Ascending aorta (tissue), 2 donors: ENCODE measurements around the gene NLGN3. TPM values are rescaled to one million over a fixed set of nuclear protein-coding genes. Genes with fewer than 3 reads are reported as not detected.

Experiments used
- DNase-seq, 2 donors: peaks; one replicate each; pipeline ENCODE4 v3.0.0-alpha.2; 2019; ENCODE audit warnings: low spot score in 2 of 2
- H3K27ac ChIP-seq, 2 donors: fragments of 200-600 bp; sonication (generic); one replicate each; pipeline ENCODE4 v1.5.1; 2016 to 2017; ENCODE audit warnings: mild to moderate bottlenecking in 1 of 2
- H3K27me3 ChIP-seq: fragments of 200-600 bp; sonication (generic); one replicate; pipeline ENCODE4 v1.5.1; 2017
- H3K36me3 ChIP-seq, 2 donors: fragments of 200-600 bp; sonication (generic); one replicate each; pipeline ENCODE4 v1.5.1; 2016
- H3K4me1 ChIP-seq, 2 donors: fragments of 200-600 bp; sonication (generic); one replicate each; pipeline ENCODE4 v1.5.1; 2016 to 2017; ENCODE audit warnings: mild to moderate bottlenecking in 1 of 2
- H3K4me3 ChIP-seq, 2 donors: fragments of 200-600 bp; sonication (generic); one replicate each; pipeline ENCODE4 v1.5.1; 2016 to 2017; ENCODE audit warnings: mild to moderate bottlenecking in 1 of 2
- H3K9me3 ChIP-seq, 2 donors: fragments of 200-600 bp; sonication (generic); one replicate each; pipeline ENCODE4 v1.5.1; 2016
- intact Hi-C: fragments of 100-400 bp; cut with DNase I; formaldehyde crosslinking; loops from one replicate; pipeline ENCODE4 v1.15.1; 2023
- total RNA-seq: library from RNA; depleted of rRNA; stranded (reverse); fragments of >200 nt; gene quantifications from one replicate; pipeline ENCODE4 v1.1.0, GENCODE V29; 2016
- TF ChIP-seq, protein P1 (sequence below), 3 experiments: fragments of 200-600 bp in 2 of 3; fragments of 450-650 bp in 1 of 3; sonication (generic) in 2 of 3; IDR thresholded peaks; one replicate each; pipeline ENCODE4 v1.5.1; 2016 to 2019; ENCODE audit warnings: antibody characterized with exemption in 3 of 3, mild to moderate bottlenecking in 1 of 3, moderate library complexity in 1 of 3

Gene NLGN3
- total RNA-seq, 1 donor from 2014 or later = 0.21 TPM

DNA sequence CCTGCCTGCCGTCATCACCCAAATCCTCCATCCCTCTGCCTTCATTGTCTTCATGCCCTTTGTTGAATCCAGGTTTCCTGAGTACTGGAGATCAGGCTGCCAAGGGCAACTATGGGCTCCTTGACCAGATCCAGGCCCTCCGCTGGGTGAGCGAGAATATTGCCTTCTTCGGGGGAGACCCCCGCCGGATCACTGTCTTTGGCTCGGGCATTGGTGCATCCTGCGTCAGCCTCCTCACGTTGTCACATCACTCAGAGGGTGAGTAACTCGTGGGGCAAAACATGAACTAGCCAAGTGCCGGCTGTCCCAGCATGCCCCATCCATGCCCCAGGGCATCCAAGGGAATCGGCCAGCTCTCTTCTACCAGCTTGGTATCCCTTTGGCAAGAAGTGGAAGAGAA is 19.4 kb downstream of the NLGN3 start:
- H3K27ac ChIP-seq = no peak overlapping the region
- TF ChIP-seq, protein P1, sequence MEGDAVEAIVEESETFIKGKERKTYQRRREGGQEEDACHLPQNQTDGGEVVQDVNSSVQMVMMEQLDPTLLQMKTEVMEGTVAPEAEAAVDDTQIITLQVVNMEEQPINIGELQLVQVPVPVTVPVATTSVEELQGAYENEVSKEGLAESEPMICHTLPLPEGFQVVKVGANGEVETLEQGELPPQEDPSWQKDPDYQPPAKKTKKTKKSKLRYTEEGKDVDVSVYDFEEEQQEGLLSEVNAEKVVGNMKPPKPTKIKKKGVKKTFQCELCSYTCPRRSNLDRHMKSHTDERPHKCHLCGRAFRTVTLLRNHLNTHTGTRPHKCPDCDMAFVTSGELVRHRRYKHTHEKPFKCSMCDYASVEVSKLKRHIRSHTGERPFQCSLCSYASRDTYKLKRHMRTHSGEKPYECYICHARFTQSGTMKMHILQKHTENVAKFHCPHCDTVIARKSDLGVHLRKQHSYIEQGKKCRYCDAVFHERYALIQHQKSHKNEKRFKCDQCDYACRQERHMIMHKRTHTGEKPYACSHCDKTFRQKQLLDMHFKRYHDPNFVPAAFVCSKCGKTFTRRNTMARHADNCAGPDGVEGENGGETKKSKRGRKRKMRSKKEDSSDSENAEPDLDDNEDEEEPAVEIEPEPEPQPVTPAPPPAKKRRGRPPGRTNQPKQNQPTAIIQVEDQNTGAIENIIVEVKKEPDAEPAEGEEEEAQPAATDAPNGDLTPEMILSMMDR (IDR thresholded peaks at IDR 0.05) = no peak
- intact Hi-C loops = no loop called here

DNA sequence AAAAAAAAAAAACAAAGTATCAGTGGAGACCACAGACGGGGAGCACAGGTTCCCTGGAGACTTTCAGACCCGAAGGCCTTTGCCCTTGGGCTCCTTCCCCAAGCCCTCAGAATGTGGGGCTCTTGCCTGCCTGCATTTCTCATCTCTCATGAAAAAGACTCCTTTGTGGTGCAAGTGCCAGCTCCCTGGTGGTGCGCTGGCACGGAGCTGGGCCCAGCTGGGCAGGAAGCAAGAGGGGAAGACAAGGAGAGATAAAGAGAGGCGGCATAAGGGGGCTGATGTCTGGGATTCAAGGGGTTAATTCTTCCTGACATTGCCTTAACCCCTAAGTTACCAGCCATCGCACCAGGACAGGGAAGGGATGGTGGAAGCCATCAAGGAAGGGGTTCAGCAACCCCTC is 21.8 kb downstream of the NLGN3 start:
- Histone ChIP-seq H3K9me3 (no peaks in the 10 kb centered on the region), H3K4me1 (no peaks in the 10 kb centered on the region), H3K36me3 (no peaks in the 10 kb centered on the region), H3K27ac (no peak overlapping the region), H3K4me3 (no peak overlapping the region), H3K27me3 (no peaks in the 10 kb centered on the region)
- intact Hi-C loops = no loop called here
- no peak for DNase-seq
- TF ChIP-seq, protein P1 (IDR thresholded peaks at IDR 0.05) = no peak

More for the DNA sequence above, 19.4 kb downstream of the NLGN3 start:
- Histone ChIP-seq H3K36me3 (no peaks in the 10 kb centered on the region), H3K4me3 (no peak overlapping the region), H3K9me3 (no peaks in the 10 kb centered on the region), H3K4me1 (no peaks in the 10 kb centered on the region), H3K27me3 (no peaks in the 10 kb centered on the region)
- no peak for DNase-seq

DNA sequence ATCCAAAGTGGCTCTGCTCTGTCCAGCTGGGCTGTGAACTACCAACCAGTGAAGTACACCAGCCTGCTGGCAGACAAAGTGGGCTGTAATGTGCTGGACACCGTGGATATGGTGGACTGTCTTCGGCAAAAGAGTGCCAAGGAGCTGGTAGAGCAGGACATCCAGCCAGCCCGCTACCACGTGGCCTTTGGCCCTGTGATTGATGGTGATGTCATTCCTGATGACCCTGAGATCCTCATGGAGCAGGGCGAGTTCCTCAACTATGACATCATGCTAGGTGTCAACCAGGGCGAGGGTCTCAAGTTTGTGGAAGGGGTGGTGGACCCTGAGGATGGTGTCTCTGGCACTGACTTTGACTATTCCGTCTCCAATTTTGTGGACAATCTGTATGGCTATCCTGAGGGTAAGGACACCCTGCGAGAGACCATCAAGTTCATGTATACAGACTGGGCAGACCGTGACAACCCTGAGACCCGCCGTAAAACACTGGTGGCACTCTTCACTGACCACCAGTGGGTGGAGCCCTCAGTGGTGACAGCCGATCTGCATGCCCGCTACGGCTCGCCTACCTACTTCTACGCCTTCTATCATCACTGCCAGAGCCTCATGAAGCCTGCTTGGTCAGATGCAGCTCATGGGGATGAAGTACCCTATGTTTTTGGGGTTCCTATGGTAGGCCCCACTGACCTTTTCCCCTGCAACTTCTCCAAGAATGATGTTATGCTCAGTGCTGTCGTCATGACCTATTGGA is 22.6 kb downstream of the NLGN3 start:
- no peaks in the 10 kb centered on the region for H3K36me3 ChIP-seq
- H3K4me3 ChIP-seq = no peak overlapping the region
- no peaks in the 10 kb centered on the region for H3K4me1 ChIP-seq
- TF ChIP-seq, protein P1 (IDR thresholded peaks at IDR 0.05) = no peak
- DNase-seq = no peak
- H3K27me3 ChIP-seq = no peaks in the 10 kb centered on the region
- intact Hi-C loops = no loop called here
- H3K27ac ChIP-seq = no peak overlapping the region
- no peaks in the 10 kb centered on the region for H3K9me3 ChIP-seq

DNA sequence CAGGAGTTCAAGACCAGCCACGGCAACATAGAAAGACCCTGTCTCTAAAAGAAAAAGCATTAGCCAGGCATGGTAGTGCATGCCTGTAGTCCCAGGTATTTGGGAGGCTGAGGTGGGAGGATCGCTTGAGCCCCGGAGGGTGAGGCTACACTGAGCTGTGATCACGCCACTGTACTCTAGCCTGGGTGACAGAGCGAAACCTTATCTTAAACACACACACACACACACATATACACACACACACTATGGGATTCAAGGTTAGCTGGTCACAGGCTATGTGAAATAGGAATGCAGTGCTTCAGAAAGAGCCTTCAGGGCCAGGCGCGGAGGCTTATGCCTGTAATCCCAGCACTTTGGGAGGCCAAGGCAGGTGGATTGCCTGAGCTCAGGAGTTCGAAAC is 23.5 kb downstream of the NLGN3 start:
- no peaks in the 10 kb centered on the region for H3K36me3 ChIP-seq
- TF ChIP-seq, protein P1 (IDR thresholded peaks at IDR 0.05) = no peak
- DNase-seq = no peak
- no peak overlapping the region for H3K4me3 ChIP-seq
- intact Hi-C loops = no loop called here
- H3K4me1 ChIP-seq = no peaks in the 10 kb centered on the region
- no peaks in the 10 kb centered on the region for H3K27me3 ChIP-seq
- H3K27ac ChIP-seq = no peak overlapping the region
- H3K9me3 ChIP-seq = no peaks in the 10 kb centered on the region

DNA sequence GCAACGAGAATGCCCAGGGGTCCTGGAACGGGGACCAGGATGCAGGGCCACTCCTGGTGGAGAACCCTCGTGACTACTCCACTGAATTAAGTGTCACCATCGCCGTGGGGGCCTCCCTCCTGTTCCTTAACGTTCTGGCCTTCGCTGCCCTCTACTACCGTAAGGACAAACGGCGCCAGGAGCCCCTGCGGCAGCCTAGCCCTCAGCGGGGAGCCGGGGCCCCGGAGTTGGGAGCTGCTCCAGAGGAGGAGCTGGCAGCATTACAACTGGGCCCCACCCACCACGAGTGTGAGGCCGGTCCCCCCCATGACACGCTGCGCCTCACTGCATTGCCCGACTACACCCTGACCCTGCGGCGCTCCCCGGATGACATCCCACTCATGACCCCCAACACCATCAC is 24.9 kb downstream of the NLGN3 start:
- intact Hi-C loops = no loop called here
- H3K36me3 ChIP-seq = no peaks in the 10 kb centered on the region
- TF ChIP-seq, protein P1 (IDR thresholded peaks at IDR 0.05) = no peak
- no peak overlapping the region for H3K27ac ChIP-seq
- no peak overlapping the region for H3K4me3 ChIP-seq
- no peaks in the 10 kb centered on the region for H3K27me3 ChIP-seq
- H3K4me1 ChIP-seq = no peaks in the 10 kb centered on the region
- H3K9me3 ChIP-seq = no peaks in the 10 kb centered on the region
- no peak for DNase-seq
